ENCODE results near the gene TMEM220.
"Not testable (repeated sequence)": the region's sequence is repeated elsewhere in the genome, so short reads cannot be mapped to it uniquely, and the experiment has no call there.

DNA sequence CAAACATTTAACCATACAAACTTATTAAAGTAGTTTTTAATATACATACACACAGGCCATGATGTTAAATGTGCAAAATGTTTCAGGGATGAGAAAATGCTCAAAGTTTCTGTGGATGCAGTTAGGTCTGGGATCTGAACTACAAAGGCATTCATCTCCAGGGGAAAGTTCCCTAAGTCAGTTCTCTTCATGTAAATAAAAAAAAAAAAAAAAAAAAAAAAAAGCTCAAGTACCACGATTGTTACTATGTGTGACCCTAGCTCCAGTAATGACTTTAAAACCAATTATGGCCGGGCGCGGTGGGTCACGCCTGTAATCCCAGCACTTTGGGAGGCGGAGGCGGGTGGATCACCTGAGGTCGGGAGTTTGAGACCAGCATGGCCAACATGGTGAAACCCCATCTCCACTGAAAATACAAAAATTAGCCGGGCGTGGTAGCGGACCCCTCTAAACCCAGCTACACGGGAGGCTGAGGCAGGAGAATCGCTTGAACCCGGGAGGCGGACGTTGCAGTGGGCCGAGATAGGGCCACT, 33.9 kb downstream of the TMEM220 start:
- TF ChIP-seq, protein P1, sequence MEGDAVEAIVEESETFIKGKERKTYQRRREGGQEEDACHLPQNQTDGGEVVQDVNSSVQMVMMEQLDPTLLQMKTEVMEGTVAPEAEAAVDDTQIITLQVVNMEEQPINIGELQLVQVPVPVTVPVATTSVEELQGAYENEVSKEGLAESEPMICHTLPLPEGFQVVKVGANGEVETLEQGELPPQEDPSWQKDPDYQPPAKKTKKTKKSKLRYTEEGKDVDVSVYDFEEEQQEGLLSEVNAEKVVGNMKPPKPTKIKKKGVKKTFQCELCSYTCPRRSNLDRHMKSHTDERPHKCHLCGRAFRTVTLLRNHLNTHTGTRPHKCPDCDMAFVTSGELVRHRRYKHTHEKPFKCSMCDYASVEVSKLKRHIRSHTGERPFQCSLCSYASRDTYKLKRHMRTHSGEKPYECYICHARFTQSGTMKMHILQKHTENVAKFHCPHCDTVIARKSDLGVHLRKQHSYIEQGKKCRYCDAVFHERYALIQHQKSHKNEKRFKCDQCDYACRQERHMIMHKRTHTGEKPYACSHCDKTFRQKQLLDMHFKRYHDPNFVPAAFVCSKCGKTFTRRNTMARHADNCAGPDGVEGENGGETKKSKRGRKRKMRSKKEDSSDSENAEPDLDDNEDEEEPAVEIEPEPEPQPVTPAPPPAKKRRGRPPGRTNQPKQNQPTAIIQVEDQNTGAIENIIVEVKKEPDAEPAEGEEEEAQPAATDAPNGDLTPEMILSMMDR (conservative IDR thresholded peaks at IDR 0.05; ENCODE audit: low read depth in 2 of 2): not testable (repeated sequence)
- TF ChIP-seq POLR2AphosphoS5 (IDR thresholded peaks at IDR 0.05; ENCODE audit: low read depth); EZH2 (IDR thresholded peaks at IDR 0.05; ENCODE audit: low read depth, unreplicated experiment); EZH2phosphoT487 (IDR thresholded peaks at IDR 0.05; ENCODE audit: unreplicated experiment); CREB1 (CRISPR knock-in tag; IDR thresholded peaks at IDR 0.05; ENCODE audit: low read depth); STAT1 (IDR thresholded peaks at IDR 0.05; ENCODE audit: unreplicated experiment): not testable (repeated sequence)
- TF ChIP-seq, protein P2, sequence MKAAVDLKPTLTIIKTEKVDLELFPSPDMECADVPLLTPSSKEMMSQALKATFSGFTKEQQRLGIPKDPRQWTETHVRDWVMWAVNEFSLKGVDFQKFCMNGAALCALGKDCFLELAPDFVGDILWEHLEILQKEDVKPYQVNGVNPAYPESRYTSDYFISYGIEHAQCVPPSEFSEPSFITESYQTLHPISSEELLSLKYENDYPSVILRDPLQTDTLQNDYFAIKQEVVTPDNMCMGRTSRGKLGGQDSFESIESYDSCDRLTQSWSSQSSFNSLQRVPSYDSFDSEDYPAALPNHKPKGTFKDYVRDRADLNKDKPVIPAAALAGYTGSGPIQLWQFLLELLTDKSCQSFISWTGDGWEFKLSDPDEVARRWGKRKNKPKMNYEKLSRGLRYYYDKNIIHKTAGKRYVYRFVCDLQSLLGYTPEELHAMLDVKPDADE (IDR thresholded peaks at IDR 0.05): not testable (repeated sequence)
- TF ChIP-seq, protein P3, sequence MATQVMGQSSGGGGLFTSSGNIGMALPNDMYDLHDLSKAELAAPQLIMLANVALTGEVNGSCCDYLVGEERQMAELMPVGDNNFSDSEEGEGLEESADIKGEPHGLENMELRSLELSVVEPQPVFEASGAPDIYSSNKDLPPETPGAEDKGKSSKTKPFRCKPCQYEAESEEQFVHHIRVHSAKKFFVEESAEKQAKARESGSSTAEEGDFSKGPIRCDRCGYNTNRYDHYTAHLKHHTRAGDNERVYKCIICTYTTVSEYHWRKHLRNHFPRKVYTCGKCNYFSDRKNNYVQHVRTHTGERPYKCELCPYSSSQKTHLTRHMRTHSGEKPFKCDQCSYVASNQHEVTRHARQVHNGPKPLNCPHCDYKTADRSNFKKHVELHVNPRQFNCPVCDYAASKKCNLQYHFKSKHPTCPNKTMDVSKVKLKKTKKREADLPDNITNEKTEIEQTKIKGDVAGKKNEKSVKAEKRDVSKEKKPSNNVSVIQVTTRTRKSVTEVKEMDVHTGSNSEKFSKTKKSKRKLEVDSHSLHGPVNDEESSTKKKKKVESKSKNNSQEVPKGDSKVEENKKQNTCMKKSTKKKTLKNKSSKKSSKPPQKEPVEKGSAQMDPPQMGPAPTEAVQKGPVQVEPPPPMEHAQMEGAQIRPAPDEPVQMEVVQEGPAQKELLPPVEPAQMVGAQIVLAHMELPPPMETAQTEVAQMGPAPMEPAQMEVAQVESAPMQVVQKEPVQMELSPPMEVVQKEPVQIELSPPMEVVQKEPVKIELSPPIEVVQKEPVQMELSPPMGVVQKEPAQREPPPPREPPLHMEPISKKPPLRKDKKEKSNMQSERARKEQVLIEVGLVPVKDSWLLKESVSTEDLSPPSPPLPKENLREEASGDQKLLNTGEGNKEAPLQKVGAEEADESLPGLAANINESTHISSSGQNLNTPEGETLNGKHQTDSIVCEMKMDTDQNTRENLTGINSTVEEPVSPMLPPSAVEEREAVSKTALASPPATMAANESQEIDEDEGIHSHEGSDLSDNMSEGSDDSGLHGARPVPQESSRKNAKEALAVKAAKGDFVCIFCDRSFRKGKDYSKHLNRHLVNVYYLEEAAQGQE (IDR thresholded peaks at IDR 0.05; ENCODE audit: unreplicated experiment): not testable (repeated sequence)

Measured in GM23338 (cell line).